GM15510 (cell line): ENCODE data around the gene GFRA1.

Experiments
- POLR2A ChIP-seq: IDR thresholded peaks from 3 replicates; pipeline ENCODE4 v1.6.1; 2011; ENCODE audit warnings: borderline replicate concordance; ENCODE audit not compliant: insufficient read length; ENCODE audit errors: extremely low read depth

Gene GFRA1

GRCh38 chr10:116240157-116240950, 32.7 kb downstream of the GFRA1 start:
- TF ChIP-seq POLR2A: no peak

- TF ChIP-seq POLR2A: no peak
Observed at GRCh38 chr10:116239229-116239628, 33.8 kb downstream of the GFRA1 start.

GRCh38 chr10:116237970-116238369, 35.0 kb downstream of the GFRA1 start:
- no peak for TF ChIP-seq POLR2A

GRCh38 chr10:116237260-116237659, 35.7 kb downstream of the GFRA1 start:
- TF ChIP-seq POLR2A: no peak

DNA sequence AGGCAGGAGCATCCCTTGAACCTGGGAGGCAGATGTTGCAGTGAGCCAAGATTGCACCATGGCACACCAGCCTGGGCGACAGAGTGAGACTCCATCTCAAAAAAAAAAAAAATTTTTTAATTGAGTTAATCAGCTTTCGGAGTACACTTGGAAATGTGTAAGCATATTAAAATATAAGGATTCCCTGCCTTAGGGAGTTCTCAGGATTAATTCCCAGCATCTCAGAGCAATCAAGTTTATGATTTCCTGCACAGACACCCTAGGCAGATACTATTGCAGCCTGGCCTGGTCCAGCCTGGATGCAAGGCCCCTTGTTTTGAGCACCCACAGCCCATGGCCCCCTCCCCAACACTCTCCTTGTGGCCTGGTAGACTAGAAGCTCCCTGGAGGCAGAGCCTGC, 39.8 kb downstream of the GFRA1 start:
- TF ChIP-seq POLR2A: no peak

DNA sequence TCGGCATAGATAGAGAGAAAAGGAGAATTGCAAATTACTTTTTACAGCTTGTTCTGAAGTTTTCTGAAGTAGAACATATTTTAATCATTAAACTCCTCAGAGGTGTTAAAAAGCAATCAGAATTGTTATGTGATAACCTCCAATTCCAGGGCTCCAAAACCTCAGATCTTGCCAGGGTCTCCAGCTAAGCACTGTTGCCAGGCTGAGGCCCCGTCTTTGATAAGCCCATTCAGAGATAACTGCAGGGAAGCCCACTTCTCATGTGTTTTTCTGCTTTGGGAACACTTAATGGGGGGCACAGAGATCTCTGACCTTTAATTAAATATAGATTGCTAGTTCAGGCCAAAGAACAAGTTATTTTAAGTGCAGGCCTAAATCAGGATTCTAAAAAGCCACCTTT, 40.4 kb downstream of the GFRA1 start:
- no peak for TF ChIP-seq POLR2A

GRCh38 chr10:116226766-116227165, 46.2 kb downstream of the GFRA1 start:
- TF ChIP-seq POLR2A: no peak

DNA sequence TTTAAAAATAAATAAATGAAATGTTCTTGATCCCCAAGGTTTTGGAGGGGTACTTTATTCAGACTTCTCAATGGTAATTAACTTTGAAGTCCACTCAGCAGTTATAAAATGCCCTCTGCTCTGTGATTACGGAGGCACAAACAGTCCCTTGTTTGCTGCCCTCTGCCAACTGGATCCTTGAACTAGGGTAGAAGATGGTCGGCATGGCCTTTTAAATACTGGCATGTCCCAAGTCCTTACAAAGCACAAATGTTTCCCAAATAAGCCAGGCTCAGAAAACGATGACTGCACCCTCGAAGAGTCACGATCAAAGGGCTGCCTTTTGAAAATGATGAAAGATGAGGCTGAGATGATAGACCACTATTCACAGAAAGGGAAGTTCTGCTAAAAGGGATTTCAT, 47.0 kb downstream of the GFRA1 start:
- TF ChIP-seq POLR2A: no peak

- no peak for TF ChIP-seq POLR2A
Observed at GRCh38 chr10:116223289-116223688, 49.7 kb downstream of the GFRA1 start.

- TF ChIP-seq POLR2A: no peak
Observed at GRCh38 chr10:116221053-116221452, 52.0 kb downstream of the GFRA1 start.

GRCh38 chr10:116216676-116217075, 56.3 kb downstream of the GFRA1 start:
- TF ChIP-seq POLR2A: no peak

DNA sequence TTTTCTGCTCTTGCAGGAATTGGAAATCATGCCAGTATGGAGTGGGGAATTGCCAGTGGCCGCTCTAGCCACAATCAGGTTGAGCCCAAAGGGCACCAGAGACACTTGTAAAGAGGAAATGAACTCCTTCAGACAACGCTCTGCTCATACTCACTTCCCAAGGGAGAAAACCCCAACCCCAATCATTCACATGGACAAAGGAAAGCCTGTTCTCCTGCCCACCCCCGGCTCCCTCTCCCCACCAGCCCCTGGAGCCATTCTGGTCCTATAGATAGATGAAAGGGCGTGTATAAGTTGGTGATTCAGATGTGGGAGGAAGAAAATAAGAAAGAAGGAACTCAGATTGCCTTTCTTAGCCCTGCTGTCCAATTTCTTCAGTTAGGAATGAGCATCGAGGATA, 57.4 kb downstream of the GFRA1 start:
- no peak for TF ChIP-seq POLR2A

GRCh38 chr10:116211682-116212081, 61.3 kb downstream of the GFRA1 start:
- TF ChIP-seq POLR2A: no peak

GRCh38 chr10:116210588-116211346, 62.2 kb downstream of the GFRA1 start:
- no peak for TF ChIP-seq POLR2A

DNA sequence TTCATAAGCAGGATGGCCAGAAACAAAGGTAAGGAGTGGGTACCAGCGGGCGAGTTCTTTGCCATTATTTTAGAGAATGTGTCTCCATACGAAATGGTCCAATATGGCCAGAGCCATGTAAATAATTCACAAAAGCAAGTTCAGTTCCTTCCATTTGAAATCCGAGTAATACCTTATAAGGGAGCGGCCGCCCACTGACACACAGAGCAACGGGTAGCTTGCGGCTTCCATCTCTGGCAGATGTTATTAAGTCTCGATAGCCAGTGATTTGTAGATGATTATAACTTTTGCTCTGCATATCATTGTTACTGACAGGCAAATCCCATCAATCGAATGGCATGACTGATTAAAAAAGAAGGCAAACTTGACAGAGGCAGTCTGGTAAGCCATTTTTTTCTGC, 63.2 kb downstream of the GFRA1 start:
- TF ChIP-seq POLR2A: no peak
